Loucy (cell line): Measurements from ENCODE around the gene ANKK1.

Experiments
- H2AFZ ChIP-seq: fragments of 200-600 bp; sonication (generic); 2 replicates; pipeline ENCODE4 v1.6.0; 2016; ENCODE audit warnings: antibody characterized with exemption, mild to moderate bottlenecking, low read length, moderate library complexity
- H3F3A ChIP-seq: fragments of 200-600 bp; 2 replicates; pipeline ENCODE4 v1.6.0; 2016; ENCODE audit warnings: antibody characterized with exemption, low read depth, mild to moderate bottlenecking
- H3K27me3 ChIP-seq: fragments of 200-600 bp; sonication (generic); 2 replicates; pipeline ENCODE4 v1.6.1; 2014; ENCODE audit warnings: low read length, mild to moderate bottlenecking; ENCODE audit not compliant: insufficient read depth, poor library complexity, severe bottlenecking
- H3K36me3 ChIP-seq: fragments of 200-600 bp; sonication (generic); 2 replicates; pipeline ENCODE4 v1.6.1; 2016; ENCODE audit warnings: low read length; ENCODE audit not compliant: insufficient read depth
- H3K4me1 ChIP-seq: fragments of 200-600 bp; sonication (generic); 2 replicates; pipeline ENCODE4 v1.5.1; 2014; ENCODE audit warnings: low read length, mild to moderate bottlenecking; ENCODE audit not compliant: insufficient read depth, poor library complexity, severe bottlenecking
- H3K4me2 ChIP-seq: fragments of 200-600 bp; sonication (generic); 2 replicates; pipeline ENCODE4 v1.6.0; 2014; ENCODE audit warnings: antibody characterized with exemption, low read length, low read depth, mild to moderate bottlenecking; ENCODE audit not compliant: poor library complexity, severe bottlenecking
- H3K4me3 ChIP-seq: fragments of 200-600 bp; sonication (generic); 2 replicates; pipeline ENCODE4 v1.5.1; 2014; ENCODE audit warnings: low read length, mild to moderate bottlenecking, mixed read lengths; ENCODE audit not compliant: poor library complexity, severe bottlenecking
- H3K79me2 ChIP-seq: fragments of 200-600 bp; sonication (generic); 2 replicates; pipeline ENCODE4 v1.6.1; 2014; ENCODE audit warnings: low read length; ENCODE audit not compliant: insufficient read depth
- H3K9ac ChIP-seq: fragments of 200-600 bp; sonication (generic); 2 replicates; pipeline ENCODE4 v1.6.0; 2014; ENCODE audit warnings: mild to moderate bottlenecking, low read depth, low read length, moderate library complexity; ENCODE audit not compliant: poor library complexity, severe bottlenecking
- H3K9me2 ChIP-seq: fragments of 200-600 bp; sonication (generic); replicated peaks from 2 replicates; pipeline ENCODE4 v1.6.1; 2016; ENCODE audit warnings: low read depth, low read length, mixed read lengths
- H3K9me3 ChIP-seq: fragments of 200-600 bp; sonication (generic); 2 replicates; pipeline ENCODE4 v1.6.1; 2014; ENCODE audit warnings: mild to moderate bottlenecking, antibody characterized with exemption, low read length, low read depth; ENCODE audit not compliant: insufficient read depth
- H4K20me1 ChIP-seq: fragments of 200-600 bp; sonication (generic); 2 replicates; pipeline ENCODE4 v1.6.0; 2014; ENCODE audit warnings: antibody characterized with exemption, low read length, mild to moderate bottlenecking; ENCODE audit not compliant: insufficient read depth, poor library complexity, severe bottlenecking
- CTCF ChIP-seq: fragments of 200-600 bp; sonication (generic); conservative IDR thresholded peaks from 2 replicates; pipeline ENCODE4 v1.5.1; 2014; ENCODE audit warnings: mild to moderate bottlenecking, antibody characterized with exemption, low read length
- EZH2phosphoT487 ChIP-seq: fragments of 200-600 bp; IDR thresholded peaks from 2 replicates; pipeline ENCODE4 v1.6.1; 2018; ENCODE audit warnings: antibody characterized with exemption, mild to moderate bottlenecking, moderate library complexity, borderline replicate concordance

ANKK1 gene

DNA sequence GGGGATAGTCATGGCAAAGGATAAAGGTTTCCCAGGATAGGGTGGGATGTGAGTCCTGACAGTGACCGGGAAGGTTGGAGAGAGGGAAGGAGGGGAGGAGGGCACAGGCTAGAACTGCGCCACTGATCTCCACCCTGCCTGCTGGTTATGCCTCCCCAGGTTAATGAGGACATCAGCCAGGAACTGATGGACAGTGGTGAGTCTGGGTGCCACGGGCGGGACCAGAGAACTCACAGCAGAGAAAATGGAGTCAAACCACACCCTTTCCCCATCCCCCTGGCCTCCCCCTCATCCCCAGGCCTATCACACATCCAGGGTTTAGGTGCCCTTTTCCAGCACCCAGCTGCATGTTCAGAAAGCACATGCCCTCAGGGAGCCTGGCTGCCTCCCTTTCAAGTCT, 10.2 kb downstream of the ANKK1 start:
- Histone ChIP-seq H2AFZ (no peak overlapping the region), H3K9me2 (no peaks in the 10 kb centered on the region), H3K4me1 (no peaks in the 10 kb centered on the region), H3K9me3 (no peaks in the 10 kb centered on the region; the same call in 1 of the 2 replicates), H3K4me3 (no peak overlapping the region), H3F3A (no peaks in the 10 kb centered on the region), H3K4me2 (no peak overlapping the region), H4K20me1 (no peaks in the 10 kb centered on the region), H3K36me3 (no peaks in the 10 kb centered on the region), H3K79me2 (no peaks in the 10 kb centered on the region), H3K9ac (no peak overlapping the region), H3K27me3 (no peaks in the 10 kb centered on the region)
- no peak for TF ChIP-seq EZH2phosphoT487
- TF ChIP-seq CTCF = no peak

- Histone ChIP-seq H3K79me2 (no peaks in the 10 kb centered on the region), H3K4me1 (no peaks in the 10 kb centered on the region), H3K4me3 (no peak overlapping the region), H3F3A (no peaks in the 10 kb centered on the region), H3K27me3 (no peaks in the 10 kb centered on the region), H4K20me1 (no peaks in the 10 kb centered on the region), H3K9me3 (no peaks in the 10 kb centered on the region; the same call in 1 of the 2 replicates), H3K9me2 (no peaks in the 10 kb centered on the region), H3K4me2 (no peak overlapping the region), H3K36me3 (no peaks in the 10 kb centered on the region), H2AFZ (no peak overlapping the region), H3K9ac (no peak overlapping the region)
- TF ChIP-seq CTCF (no peak), EZH2phosphoT487 (no peak)
These were observed 11.3 kb downstream of the ANKK1 start for GRCh38 chr11:113398669-113399430.

DNA sequence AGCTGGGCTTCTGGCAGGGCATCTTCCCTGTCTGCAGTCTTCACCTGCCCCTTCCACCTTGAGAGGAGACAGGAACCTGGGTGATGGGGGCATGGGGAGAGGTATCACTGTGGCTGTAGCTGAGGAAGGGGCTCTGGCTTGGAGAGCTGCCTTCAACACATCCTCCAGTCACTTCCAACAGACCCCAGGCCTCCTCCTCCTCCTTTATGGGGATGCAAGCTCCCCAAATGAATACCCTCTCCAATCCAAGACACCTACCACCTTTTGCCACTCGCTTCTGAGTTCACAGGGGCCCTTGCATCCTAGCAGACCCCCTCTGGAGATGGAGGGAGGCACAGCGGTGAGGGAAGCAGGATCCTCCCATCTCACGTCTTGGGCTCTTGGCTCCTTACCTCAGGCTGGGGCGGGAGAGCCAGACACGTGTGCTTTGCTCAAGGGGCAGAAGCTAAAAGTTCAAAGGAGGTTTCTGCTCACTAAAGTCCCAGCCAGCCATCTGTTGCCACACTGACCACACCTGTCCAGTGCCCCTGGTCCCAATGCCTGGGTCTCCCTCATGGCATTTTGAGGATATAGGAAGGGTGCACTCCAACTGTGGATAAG, 13.2 kb downstream of the ANKK1 start:
- Histone ChIP-seq H4K20me1 (no peaks in the 10 kb centered on the region), H3K4me3 (no peak overlapping the region), H2AFZ (no peak overlapping the region), H3K9ac (no peak overlapping the region), H3K79me2 (no peaks in the 10 kb centered on the region), H3K9me2 (no peaks in the 10 kb centered on the region), H3K4me2 (no peak overlapping the region), H3K9me3 (no peaks in the 10 kb centered on the region; the same call in 1 of the 2 replicates), H3K27me3 (no peaks in the 10 kb centered on the region), H3K4me1 (no peaks in the 10 kb centered on the region), H3F3A (no peaks in the 10 kb centered on the region), H3K36me3 (no peaks in the 10 kb centered on the region)
- TF ChIP-seq EZH2phosphoT487 (no peak), CTCF (no peak)
